Stimulated activated CD4-positive, alpha-beta T cell treated with anti-CD3 and anti-CD28 coated beads, Interleukin-1b, Interleukin-23, amount 100 ng/mL, for 24 hours (primary cell): ENCODE results near the gene MKLN1.
"Not testable (repeated sequence)": the region's sequence is repeated elsewhere in the genome, so short reads cannot be mapped to it uniquely, and the experiment has no call there.

Source experiments
- DNase-seq, 4 experiments: peaks; one replicate each; pipeline ENCODE4 v3.0.0-alpha.2; 2020; ENCODE audit warnings: low read depth in 4 of 4, low spot score in 1 of 4

The MKLN1 gene

GRCh38 chr7:131388126-131388525 lies 60.5 kb downstream of the MKLN1 start:
- no peak for DNase-seq

- DNase-seq: no peak
Measured at GRCh38 chr7:131390275-131390674, 62.6 kb downstream of the MKLN1 start.

GRCh38 chr7:131391145-131391544 lies 63.5 kb downstream of the MKLN1 start:
- DNase-seq: no peak

GRCh38 chr7:131400681-131401176 lies 73.1 kb downstream of the MKLN1 start:
- DNase-seq: no peak

GRCh38 chr7:131401194-131401593 lies 73.5 kb downstream of the MKLN1 start:
- no peak for DNase-seq

- DNase-seq: no peak
Measured at GRCh38 chr7:131403322-131403721, 75.6 kb downstream of the MKLN1 start.

- no peak for DNase-seq
Measured at GRCh38 chr7:131404226-131404911, 76.7 kb downstream of the MKLN1 start.

GRCh38 chr7:131409129-131409766 lies 81.6 kb downstream of the MKLN1 start:
- no peak for DNase-seq

GRCh38 chr7:131412031-131412430 lies 84.4 kb downstream of the MKLN1 start:
- DNase-seq: no peak

- DNase-seq: no peak
Measured at GRCh38 chr7:131413711-131414110, 86.0 kb downstream of the MKLN1 start.

- no peak for DNase-seq
Measured at GRCh38 chr7:131424219-131424822, 96.6 kb downstream of the MKLN1 start.

- no peak for DNase-seq
Measured at GRCh38 chr7:131425992-131426391, 98.3 kb downstream of the MKLN1 start.

GRCh38 chr7:131430826-131431225 lies 103.2 kb downstream of the MKLN1 start:
- DNase-seq: not testable (repeated sequence)

GRCh38 chr7:131431289-131431688 lies 103.6 kb downstream of the MKLN1 start:
- no peak for DNase-seq

- no peak for DNase-seq
Measured at GRCh38 chr7:131431756-131432155, 104.1 kb downstream of the MKLN1 start.

- DNase-seq: no peak
Measured at GRCh38 chr7:131436384-131436783, 108.7 kb downstream of the MKLN1 start.

- no peak for DNase-seq
Measured at GRCh38 chr7:131438969-131439368, 111.3 kb downstream of the MKLN1 start.

- DNase-seq: no peak
Measured at GRCh38 chr7:131443496-131443895, 115.8 kb downstream of the MKLN1 start.

- DNase-seq: no peak
Measured at GRCh38 chr7:131444683-131445082, 117.0 kb downstream of the MKLN1 start.

- no peak for DNase-seq
Measured at GRCh38 chr7:131449373-131449902, 121.8 kb downstream of the MKLN1 start.

- DNase-seq: no peak
Measured at GRCh38 chr7:131454498-131454897, 126.8 kb downstream of the MKLN1 start.

- DNase-seq: no peak
Measured at GRCh38 chr7:131455001-131455400, 127.3 kb downstream of the MKLN1 start.
